IMR-90 (cell line): Measurements from ENCODE around the gene CEP72. TPM values are rescaled to one million over a fixed set of nuclear protein-coding genes. Genes with fewer than 3 reads are reported as not detected.

Source experiments
- ATAC-seq: fragments of 200-7000 bp; cut with Tn5 transposase; 2 replicates; pipeline ENCODE4 v1.9.1; 2020; ENCODE audit warnings: low read depth, mild to moderate bottlenecking, moderate library complexity
- BruUV-seq: library from RNA; stranded (reverse); fragments of 400-500 nt; replicated peaks from 2 replicates; lab custom pipeline; 2021; lab: Mats Ljungman, UMichigan
- CTCF ChIA-PET: fragments of 300-600 bp; formaldehyde crosslinking; extraction: SDS; loops from one replicate; lab custom pipeline; 2021; ENCODE audit warnings: antibody characterized with exemption; lab: Yijun Ruan, JAX
- POLR2A ChIA-PET: fragments of 300-600 bp; sonication (Branson Sonifier 250); formaldehyde crosslinking; loops from one replicate; lab custom pipeline; 2022; ENCODE audit warnings: antibody characterized with exemption; ENCODE audit not compliant: unreplicated experiment; lab: Charles Lee
- DNase-seq: peaks from one replicate; pipeline ENCODE4 v3.0.0; 2013
- H2AFZ ChIP-seq: replicated peaks from 2 replicates; pipeline ENCODE3; 2013; ENCODE audit warnings: low read length, mild to moderate bottlenecking; ENCODE audit not compliant: poor library complexity
- H2AK5ac ChIP-seq: 2 replicates; pipeline ENCODE4 v1.6.1; 2013; ENCODE audit warnings: low read depth, low read length, inconsistent platforms
- H2AK9ac ChIP-seq: replicated peaks from 2 replicates; pipeline ENCODE3; 2013; ENCODE audit warnings: mild to moderate bottlenecking, low read depth, low read length, moderate library complexity; ENCODE audit not compliant: poor library complexity
- H2BK120ac ChIP-seq: 2 replicates; pipeline ENCODE4 v1.6.1; 2013; ENCODE audit warnings: low read depth, low read length, inconsistent platforms
- H2BK15ac ChIP-seq: 3 replicates; pipeline ENCODE4 v1.6.1; 2013; ENCODE audit warnings: low read depth, low read length, inconsistent platforms
- H2BK20ac ChIP-seq: 2 replicates; pipeline ENCODE4 v1.6.1; 2013; ENCODE audit warnings: low read depth, mild to moderate bottlenecking, inconsistent platforms, low read length, moderate library complexity
- H2BK5ac ChIP-seq: 2 replicates; pipeline ENCODE4 v1.6.1; 2013; ENCODE audit warnings: mild to moderate bottlenecking, low read depth, low read length, inconsistent platforms; ENCODE audit not compliant: poor library complexity, severe bottlenecking
- H3K14ac ChIP-seq: replicated peaks from 2 replicates; pipeline ENCODE4 v1.6.1; 2013; ENCODE audit warnings: low read depth, low read length, inconsistent platforms
- H3K18ac ChIP-seq: 2 replicates; pipeline ENCODE4 v1.6.1; 2013; ENCODE audit warnings: low read depth, low read length, control low read depth
- H3K23ac ChIP-seq: 2 replicates; pipeline ENCODE4 v1.6.1; 2013; ENCODE audit warnings: low read depth, low read length, inconsistent platforms
- H3K27ac ChIP-seq: 2 replicates; pipeline ENCODE4 v1.5.1; 2013; ENCODE audit warnings: mild to moderate bottlenecking, control low read depth, low read length; ENCODE audit not compliant: insufficient read depth
- H3K27me3 ChIP-seq: 2 replicates; pipeline ENCODE4 v1.6.1; 2013; ENCODE audit warnings: low read length; ENCODE audit not compliant: control insufficient read depth, insufficient read depth
- H3K36me3 ChIP-seq: 2 replicates; pipeline ENCODE4 v1.6.1; 2013; ENCODE audit warnings: low read length, mixed read lengths; ENCODE audit not compliant: control insufficient read depth, insufficient read depth
- H3K4ac ChIP-seq: 2 replicates; pipeline ENCODE4 v1.6.1; 2013; ENCODE audit warnings: low read depth, low read length, inconsistent platforms
- H3K4me1 ChIP-seq: 2 replicates; pipeline ENCODE4 v1.6.1; 2013; ENCODE audit warnings: low read length, mixed read lengths; ENCODE audit not compliant: control insufficient read depth, insufficient read depth
- H3K4me2 ChIP-seq: 2 replicates; pipeline ENCODE4 v1.6.1; 2013; ENCODE audit warnings: low read depth, mild to moderate bottlenecking, control low read depth, low read length, moderate library complexity
- H3K4me3 ChIP-seq: 2 replicates; pipeline ENCODE4 v1.5.1; 2013; ENCODE audit warnings: low read depth, mild to moderate bottlenecking, control low read depth, low read length, moderate library complexity; ENCODE audit not compliant: insufficient read depth
- H3K56ac ChIP-seq: 2 replicates; pipeline ENCODE4 v1.6.1; 2013; ENCODE audit warnings: low read length, inconsistent platforms; ENCODE audit not compliant: insufficient read depth; ENCODE audit errors: extremely low read depth
- H3K79me1 ChIP-seq, 2 experiments: 2 replicates each; pipeline ENCODE4 v1.6.1; 2013; ENCODE audit warnings: low read length in 2 of 2, inconsistent platforms in 1 of 2, low read depth in 1 of 2
- H3K9ac ChIP-seq: 2 replicates; pipeline ENCODE4 v1.6.1; 2013; ENCODE audit warnings: low read depth, low read length, control low read depth
- H3K9me1 ChIP-seq: 2 replicates; pipeline ENCODE4 v1.6.1; 2013; ENCODE audit warnings: low read length, inconsistent platforms; ENCODE audit not compliant: insufficient read depth
- H3K9me3 ChIP-seq: 2 replicates; pipeline ENCODE4 v1.6.1; 2013; ENCODE audit warnings: low read length; ENCODE audit not compliant: control insufficient read depth, insufficient read depth
- H4K20me1 ChIP-seq: 2 replicates; pipeline ENCODE4 v1.6.1; 2013; ENCODE audit warnings: low read length, inconsistent platforms; ENCODE audit not compliant: insufficient read depth
- H4K5ac ChIP-seq: 2 replicates; pipeline ENCODE4 v1.6.1; 2013; ENCODE audit warnings: mild to moderate bottlenecking, low read depth, low read length, control low read depth
- H4K8ac ChIP-seq, 2 experiments: 2 replicates each; pipeline ENCODE4 v1.6.1; 2013; ENCODE audit warnings: low read depth in 2 of 2, low read length in 2 of 2, control low read depth in 1 of 2, inconsistent platforms in 1 of 2
- H4K91ac ChIP-seq: 2 replicates; pipeline ENCODE4 v1.6.1; 2013; ENCODE audit warnings: low read depth, low read length, inconsistent platforms; ENCODE audit not compliant: insufficient read depth
- BHLHE40 ChIP-seq: fragments of 150-350 bp; IDR thresholded peaks from 2 replicates; pipeline ENCODE4 v1.6.1; 2016; ENCODE audit warnings: mild to moderate bottlenecking, low read depth, low read length
- CEBPB ChIP-seq: IDR thresholded peaks from 2 replicates; pipeline ENCODE4 v1.6.1; 2012; ENCODE audit warnings: low read depth, low read length, improper control_type of control experiment
- CHD1 ChIP-seq: IDR thresholded peaks from 2 replicates; pipeline ENCODE4 v1.6.1; 2012; ENCODE audit warnings: low read depth, low read length, improper control_type of control experiment
- CTCF ChIP-seq: conservative IDR thresholded peaks from 2 replicates; pipeline ENCODE4 v1.5.1; 2012; ENCODE audit warnings: mild to moderate bottlenecking, low read depth, low read length, improper control_type of control experiment
- ELK1 ChIP-seq: fragments of 150-350 bp; IDR thresholded peaks from 2 replicates; pipeline ENCODE4 v1.6.1; 2016; ENCODE audit warnings: low read depth, mild to moderate bottlenecking, low read length, moderate library complexity, borderline replicate concordance
- FOS ChIP-seq: fragments of 150-350 bp; IDR thresholded peaks from 2 replicates; pipeline ENCODE4 v1.6.1; 2016; ENCODE audit warnings: low read depth, low read length
- MAFK ChIP-seq: IDR thresholded peaks from 2 replicates; pipeline ENCODE4 v1.6.1; 2012; ENCODE audit warnings: low read depth, low read length, improper control_type of control experiment
- MAZ ChIP-seq: IDR thresholded peaks from 2 replicates; pipeline ENCODE4 v1.6.1; 2012; ENCODE audit warnings: low read depth, mild to moderate bottlenecking, low read length, improper control_type of control experiment, moderate library complexity, borderline replicate concordance
- MXI1 ChIP-seq: IDR thresholded peaks from 2 replicates; pipeline ENCODE4 v1.6.1; 2012; ENCODE audit warnings: low read depth, mild to moderate bottlenecking, low read length, moderate library complexity, borderline replicate concordance
- NFE2L2 ChIP-seq: fragments of 150-350 bp; IDR thresholded peaks from 2 replicates; pipeline ENCODE4 v1.6.1; 2016; ENCODE audit warnings: low read depth, mild to moderate bottlenecking, low read length
- POLR2A ChIP-seq: IDR thresholded peaks from 2 replicates; pipeline ENCODE4 v1.6.1; 2012; ENCODE audit warnings: mild to moderate bottlenecking, low read depth, low read length
- RAD21 ChIP-seq: IDR thresholded peaks from 2 replicates; pipeline ENCODE4 v1.6.1; 2012; ENCODE audit warnings: low read length, improper control_type of control experiment
- RCOR1 ChIP-seq: IDR thresholded peaks from 2 replicates; pipeline ENCODE4 v1.6.1; 2012; ENCODE audit warnings: mild to moderate bottlenecking, low read length, improper control_type of control experiment; ENCODE audit not compliant: insufficient replicate concordance
- RFX5 ChIP-seq: IDR thresholded peaks from 2 replicates; pipeline ENCODE4 v1.8.0; 2012; ENCODE audit warnings: low read depth, mild to moderate bottlenecking, low read length, moderate library complexity
- SMC3 ChIP-seq: fragments of 150-350 bp; IDR thresholded peaks from 2 replicates; pipeline ENCODE4 v1.6.1; 2016; ENCODE audit warnings: low read depth, mild to moderate bottlenecking, antibody characterized with exemption, low read length, moderate library complexity
- USF2 ChIP-seq: fragments of 150-350 bp; IDR thresholded peaks from 2 replicates; pipeline ENCODE4 v1.6.1; 2017; ENCODE audit warnings: mild to moderate bottlenecking, antibody characterized with exemption, low read length, low read depth
- WGBS, 2 experiments: methylation state at CpG; one replicate each; pipeline versions ENCODE4 v1.1.5 to v1.1.7; 2013; ENCODE audit warnings: missing lambda C conversion rate in 2 of 2; ENCODE audit not compliant: insufficient read length in 1 of 2; ENCODE audit errors: extremely low coverage in 2 of 2; 5-methylcytosine and 5-hydroxymethylcytosine counted together
- dilution Hi-C: fragments of 300-500 bp; cut with HindIII; formaldehyde crosslinking; loops from one replicate; pipeline ENCODE4 v1.14.3; 2018; ENCODE audit warnings: low sequenced_read_pairs; ENCODE audit not compliant: unreplicated experiment
- in situ Hi-C: fragments of 300-500 bp; cut with MboI; formaldehyde crosslinking; loops from 3 replicates; pipeline ENCODE4 v1.14.3; 2019; ENCODE audit warnings: low sequenced_read_pairs, inconsistent platforms, mixed read lengths
- intact Hi-C: fragments of 100-400 bp; cut with micrococcal nuclease; formaldehyde crosslinking; loops from 2 replicates; pipeline ENCODE4 v1.10.0; 2022
- polyA plus RNA-seq, 3 experiments: library from polyadenylated mRNA; depleted of rRNA; stranded (reverse); fragments of >200 nt; gene quantifications; 2 replicates each; pipeline ENCODE4 v1.2.3, GENCODE V29; 2012; ENCODE audit warnings: low replicate concordance in 1 of 3
- total RNA-seq: library from RNA; depleted of rRNA; stranded (reverse); fragments of >200 nt; gene quantifications from 2 replicates; pipeline ENCODE4 v1.2.3, GENCODE V29; 2012

CEP72 gene
- total and polyA plus RNA-seq, 2 of the 4 experiments (the other 2 are of a cell fraction), result 2.9 to 4.3 TPM

GRCh38 chr5:582936-583635, 29.1 kb upstream of the CEP72 start:
- Histone ChIP-seq H4K91ac (no peak overlapping the region), H3K14ac (no peak overlapping the region), H2AFZ (no peak overlapping the region), H3K4me1 (no peaks in the 10 kb centered on the region), H3K9me1 (no peaks in the 10 kb centered on the region; the same call in 1 of the 2 replicates), H3K23ac (no peak overlapping the region), H2AK5ac (no peak overlapping the region), H3K27ac (no peak overlapping the region), H4K20me1 (no peaks in the 10 kb centered on the region), H3K4me2 (no peak overlapping the region), H3K18ac (no peak overlapping the region), H3K56ac (no peak overlapping the region), H4K8ac (no peak overlapping the region), H2BK120ac (no peak overlapping the region), H2BK5ac (no peak overlapping the region), H3K79me1 (no peaks in the 10 kb centered on the region), H3K9ac (no peak overlapping the region), H3K27me3 (peaks cover 41% of the 10 kb centered on the region), H4K5ac (no peak overlapping the region), H2BK20ac (no peak overlapping the region), H3K4me3 (no peak overlapping the region), H3K9me3 (0 out of 2 replicates have a peak, but pooled peaks cover 3% of the 10 kb centered on the region), H3K4ac (no peak overlapping the region), H2BK15ac (no peak overlapping the region), H2AK9ac (no peak overlapping the region), H3K36me3 (no peaks in the 10 kb centered on the region)
- CTCF ChIA-PET, result no interaction called here
- ATAC-seq (no peak), DNase-seq (no peak)
- no TSS peak for BruUV-seq
- dilution Hi-C loops, result no loop called here
- 82% methylated on average over 18 of the region's 24 CpGs; no CpG with 5 or more reads in 1 of the 2 experiments for WGBS, 2 experiments
- POLR2A ChIA-PET, result no interaction called here
- intact Hi-C loops, result no loop called here
- in situ Hi-C loops, result no loop called here
- TF ChIP-seq RAD21 (no peak), FOS (no peak), SMC3 (no peak), RCOR1 (no peak), CTCF (no peak), MXI1 (no peak), CEBPB (no peak), USF2 (no peak), CHD1 (no peak), RFX5 (no peak), MAFK (no peak), MAZ (no peak), BHLHE40 (no peak), POLR2A (no peak), NFE2L2 (no peak), ELK1 (no peak)
